CD4-positive, alpha-beta T cell treated with Interleukin-4 for 1 hour (primary cell): ENCODE data around the gene NHLH1.
A peak's percentile ranks its signal among the peaks of the same experiment; 100 is the strongest.
"Not testable (repeated sequence)": the region's sequence is repeated elsewhere in the genome, so short reads cannot be mapped to it uniquely, and the experiment has no call there.

Source experiments
- DNase-seq, 2 donors: peaks; one replicate each; pipeline ENCODE4 v3.0.0-alpha.2; 2020 to 2022

The NHLH1 gene

GRCh38 chr1:160388406-160388805 is 21.5 kb downstream of the NHLH1 start:
- DNase-seq = not testable (repeated sequence)

- DNase-seq = no peak
Measured at GRCh38 chr1:160394673-160395072, 27.8 kb downstream of the NHLH1 start.

- no peak for DNase-seq
Measured at GRCh38 chr1:160397651-160398050, 30.8 kb downstream of the NHLH1 start.

DNA sequence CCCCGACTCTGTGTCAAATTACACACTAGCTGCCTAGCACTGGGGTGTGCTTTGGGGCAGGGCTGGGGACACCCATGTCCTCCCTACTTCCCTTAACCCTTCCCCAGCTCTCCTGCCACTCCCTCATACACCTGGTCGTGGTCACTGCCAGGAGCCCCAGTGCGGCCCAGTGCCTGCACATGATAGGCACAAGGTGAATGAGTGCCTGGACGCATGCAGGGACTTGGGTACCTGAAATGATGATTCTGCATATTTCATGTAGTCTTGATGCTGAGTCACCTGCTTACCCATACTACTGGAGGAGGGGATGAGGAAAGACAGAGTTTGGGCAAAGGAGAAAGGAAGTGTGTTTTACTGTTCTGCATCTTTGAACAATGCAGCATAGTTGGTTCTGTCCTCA is 32.0 kb downstream of the NHLH1 start:
- no peak for DNase-seq

GRCh38 chr1:160399544-160400222 is 32.8 kb downstream of the NHLH1 start:
- no peak for DNase-seq

DNA sequence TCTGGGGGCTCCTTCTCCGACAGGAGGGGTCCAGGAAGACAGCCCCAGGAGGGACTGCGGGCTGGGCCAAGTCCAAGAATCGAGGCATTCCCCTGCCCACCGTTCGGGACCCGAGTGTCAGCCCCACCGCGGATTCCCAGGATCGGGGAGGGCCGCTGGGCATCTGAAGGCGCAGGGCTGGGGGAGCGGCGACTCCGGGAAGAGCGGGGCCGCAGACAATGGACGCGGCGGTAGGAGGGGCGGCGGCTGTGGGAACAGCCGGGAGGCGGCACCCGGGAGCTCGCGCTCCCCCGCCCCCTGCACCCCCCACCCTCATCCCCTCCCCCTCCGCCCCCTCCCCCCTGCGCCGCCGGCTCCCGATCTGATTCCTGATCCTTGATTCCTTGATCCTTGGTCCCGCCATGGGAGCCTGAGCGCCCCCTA is 33.4 kb downstream of the NHLH1 start, which contains the start of gene VANGL2:
Gene VANGL2, plus strand, starts transcription at position 342 of the 423 bp plus-strand sequence. CDS start 15,274 bp downstream, outside the sequence.
- peak; percentile 41 to 50 for DNase-seq

- no peak for DNase-seq
Measured at GRCh38 chr1:160400646-160401486, 34.0 kb downstream of the NHLH1 start.

- no peak for DNase-seq
Measured at GRCh38 chr1:160401487-160401805, 34.6 kb downstream of the NHLH1 start.

DNA sequence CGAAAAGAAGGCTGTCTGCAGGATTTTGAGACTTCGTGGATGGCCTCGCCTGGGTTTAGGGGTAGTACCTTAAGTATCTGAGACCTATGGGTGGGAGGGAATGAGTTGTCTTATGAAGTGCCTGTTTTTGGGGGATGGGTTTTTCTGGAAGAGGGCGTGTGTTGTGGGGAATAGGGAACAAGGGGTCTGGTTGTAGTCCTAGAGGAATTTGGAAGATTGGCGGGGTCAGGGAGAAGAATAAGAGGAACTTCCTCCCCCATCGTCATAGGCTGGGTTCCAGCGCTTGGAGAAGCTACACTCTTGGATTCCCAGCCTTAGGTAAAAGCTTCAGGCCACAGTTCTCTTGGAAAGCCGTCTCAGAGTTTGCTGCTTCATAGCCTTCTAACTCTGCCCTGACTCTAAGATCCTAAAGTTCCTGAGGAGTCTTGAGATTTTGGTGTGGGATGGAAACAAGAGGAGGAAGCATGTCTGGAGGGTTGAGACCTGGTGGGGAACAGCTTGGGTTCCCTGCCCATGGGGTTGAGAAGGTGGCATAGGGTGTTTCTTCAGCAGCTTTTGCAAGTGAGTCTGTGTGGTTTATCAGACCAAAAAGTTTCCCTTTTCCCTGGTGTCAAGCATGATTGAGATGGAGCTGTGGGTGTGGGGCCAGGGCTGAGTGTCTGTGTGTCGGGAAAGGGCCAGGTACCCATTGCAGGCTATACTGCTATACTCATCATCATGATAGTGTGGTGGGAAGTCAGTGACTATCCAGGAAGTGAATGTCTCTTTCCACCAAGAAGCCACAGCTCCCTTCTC is 35.3 kb downstream of the NHLH1 start:
- DNase-seq = no peak

GRCh38 chr1:160403244-160403643 is 36.4 kb downstream of the NHLH1 start:
- DNase-seq = no peak

DNA sequence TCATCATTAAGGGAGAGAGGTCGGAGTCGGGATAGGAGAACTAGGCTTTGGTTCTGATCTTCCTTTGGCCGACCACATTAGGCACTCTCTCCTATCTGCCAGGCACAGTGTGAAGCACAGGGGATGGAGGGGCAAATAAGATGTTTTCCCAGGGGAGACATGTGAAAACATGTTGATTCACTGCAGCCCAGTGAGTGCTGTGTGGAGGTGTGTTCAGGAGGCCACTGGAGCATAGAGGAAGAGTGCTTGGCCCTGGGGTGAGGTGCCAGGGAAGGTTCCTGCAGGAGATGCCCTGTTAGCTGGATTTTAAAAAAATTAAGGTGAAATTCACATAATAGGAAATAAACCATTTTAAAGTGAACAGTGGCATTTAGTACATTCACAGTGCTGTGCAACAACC is 37.2 kb downstream of the NHLH1 start:
- DNase-seq = no peak

- no peak for DNase-seq
Measured at GRCh38 chr1:160405331-160405877, 38.5 kb downstream of the NHLH1 start.

DNA sequence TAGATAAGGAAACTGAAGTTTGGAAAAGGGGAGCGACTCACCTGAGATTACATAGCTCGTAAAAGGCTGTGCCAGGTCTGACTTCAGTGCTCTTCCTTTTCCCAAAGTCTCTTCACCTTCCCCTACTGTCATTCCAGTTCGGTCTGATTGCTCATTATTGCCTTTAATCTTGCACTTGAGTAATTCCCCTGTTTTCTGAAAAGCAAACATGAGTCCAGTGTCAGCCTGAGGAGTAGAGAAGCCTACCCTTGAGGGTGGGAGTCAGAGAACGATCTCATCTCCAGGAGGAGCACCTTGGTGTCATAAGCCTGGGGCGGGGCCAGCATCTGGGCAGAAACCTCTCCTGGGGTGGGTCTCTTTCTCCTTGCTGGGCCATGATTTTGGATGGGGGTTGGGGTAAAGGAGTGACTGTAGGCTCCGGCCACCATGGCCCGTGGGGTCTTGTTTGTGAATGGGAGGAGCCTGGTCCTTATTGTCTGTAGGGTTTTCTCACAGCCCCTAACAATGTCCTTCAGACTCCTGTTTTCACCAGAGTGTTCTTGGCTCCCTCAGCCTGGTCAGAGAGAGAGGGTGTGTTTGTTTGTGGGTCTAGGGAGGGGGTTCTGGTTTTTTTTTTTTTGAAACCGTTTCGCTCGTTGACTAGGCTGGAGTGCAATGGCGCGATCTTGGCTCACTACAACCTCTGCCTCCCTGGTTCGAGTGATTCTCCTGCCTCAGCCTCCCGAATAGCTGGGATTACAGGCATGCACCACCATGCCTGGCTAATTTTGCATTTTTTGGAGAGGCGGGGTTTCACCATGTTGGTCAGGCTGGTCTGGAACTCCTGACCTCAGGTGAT is 39.5 kb downstream of the NHLH1 start:
- DNase-seq = no peak

DNA sequence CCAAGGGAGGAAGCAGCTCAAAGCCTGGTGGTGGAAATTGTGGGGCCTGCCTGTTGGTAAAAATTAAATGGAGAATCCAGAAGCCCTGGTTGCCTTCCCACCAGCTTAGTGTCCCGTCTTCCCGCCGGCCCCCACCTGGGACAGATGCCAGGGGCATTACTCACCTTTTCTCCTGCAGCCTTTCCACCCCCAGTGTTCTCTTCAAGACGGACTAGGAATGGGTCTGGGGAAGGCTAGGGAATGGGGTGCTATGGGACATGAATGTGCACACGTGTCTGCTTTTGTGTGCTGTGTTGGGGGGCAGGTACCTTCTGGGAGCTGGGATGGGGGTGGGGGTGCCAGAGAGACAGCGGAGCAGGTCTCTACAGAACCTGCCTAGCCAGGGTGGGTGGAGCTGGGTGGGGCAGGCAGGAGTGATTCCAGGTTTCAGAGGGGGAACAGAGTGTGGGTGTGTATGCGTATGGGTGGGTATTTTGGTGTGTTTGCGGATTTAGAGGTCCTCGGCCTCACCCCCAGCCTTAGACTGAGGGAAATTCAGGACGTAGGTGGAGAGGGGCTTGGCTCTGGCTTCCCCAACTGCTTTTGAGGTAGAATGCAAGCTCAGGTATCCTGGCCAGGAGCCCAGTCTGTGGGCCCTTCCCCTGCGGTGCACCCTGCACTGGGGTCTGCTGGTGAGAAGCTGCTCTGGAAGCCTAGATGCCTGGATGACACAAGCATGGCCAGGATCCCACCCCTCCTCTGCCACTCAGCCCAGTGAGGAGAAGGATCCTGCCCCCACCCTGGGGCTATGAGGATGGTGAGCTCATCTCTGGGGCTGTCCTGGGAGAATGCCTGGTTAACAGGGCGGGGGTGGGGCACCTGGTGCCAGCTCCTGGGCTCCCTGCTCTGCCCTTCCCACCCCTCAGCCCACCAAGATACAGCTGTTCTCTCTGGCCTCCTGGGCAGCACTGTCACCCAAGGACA is 41.2 kb downstream of the NHLH1 start:
- DNase-seq = no peak

DNA sequence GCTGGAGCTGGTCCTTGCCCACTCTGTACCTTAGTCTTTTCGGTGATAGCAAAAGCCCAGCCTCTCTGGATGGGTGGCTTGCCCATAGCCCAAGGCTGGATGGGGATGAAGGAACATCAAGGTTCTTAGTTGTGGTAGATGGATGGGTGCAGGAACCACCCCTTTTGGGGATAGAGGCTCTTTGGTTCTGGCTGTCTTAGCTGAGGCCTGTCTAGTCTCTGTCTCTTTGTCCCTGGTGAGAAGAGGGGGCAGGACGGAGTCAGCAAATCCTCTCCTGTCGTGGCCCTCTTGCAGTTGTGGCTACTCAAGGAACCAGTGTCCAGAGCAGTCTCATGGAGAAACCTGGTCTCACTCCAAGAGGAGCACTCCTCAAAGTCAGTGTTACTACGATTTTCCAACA is 42.0 kb downstream of the NHLH1 start:
- no peak for DNase-seq

DNA sequence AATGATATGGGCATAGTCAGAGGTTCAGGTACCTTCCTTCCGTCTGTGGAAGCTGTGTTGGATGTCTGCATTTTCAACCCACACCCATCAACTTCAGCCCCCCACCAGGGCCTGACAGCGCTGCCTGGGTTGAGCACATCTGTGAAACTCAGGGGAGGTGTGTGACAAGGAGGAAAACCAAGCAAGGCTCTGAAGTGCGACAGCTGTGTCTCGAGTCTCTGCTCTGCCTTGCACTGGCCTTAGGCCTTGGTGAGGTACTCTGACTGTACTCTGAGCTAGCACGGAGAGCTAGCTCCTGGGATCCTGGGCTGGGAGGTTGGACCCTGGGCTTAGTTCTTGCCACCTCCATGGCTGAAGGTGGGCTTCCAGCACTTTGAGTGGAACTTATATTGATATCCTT is 42.6 kb downstream of the NHLH1 start:
- no peak for DNase-seq

- no peak for DNase-seq
Measured at GRCh38 chr1:160410406-160411005, 43.6 kb downstream of the NHLH1 start.

- no peak for DNase-seq
Measured at GRCh38 chr1:160411271-160412027, 44.6 kb downstream of the NHLH1 start.

GRCh38 chr1:160412028-160412362 is 45.1 kb downstream of the NHLH1 start:
- no peak for DNase-seq

DNA sequence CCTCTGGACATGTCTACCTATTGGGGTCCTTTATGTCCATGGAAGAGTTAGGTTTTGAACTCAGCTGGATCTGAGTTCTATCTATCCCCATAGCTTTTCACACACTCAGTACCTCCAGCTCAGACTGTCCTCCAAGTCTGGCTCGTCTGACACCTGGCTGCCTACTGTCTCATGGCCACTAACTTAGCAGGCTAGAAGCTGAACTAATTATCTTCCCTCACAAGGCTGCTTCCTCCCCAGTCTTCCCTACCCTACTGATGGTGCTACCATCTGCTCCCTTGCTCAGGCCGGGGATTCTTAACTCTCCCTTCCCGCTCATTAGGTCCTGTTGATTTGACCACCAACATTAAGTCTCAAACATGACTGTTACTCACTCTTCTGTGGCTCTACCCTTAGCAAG is 46.8 kb downstream of the NHLH1 start:
- DNase-seq = no peak
